ENCODE results near the gene TBC1D8B.
A peak's percentile ranks its signal among the peaks of the same experiment; 100 is the strongest.
"Not testable (repeated sequence)": the region's sequence is repeated elsewhere in the genome, so short reads cannot be mapped to it uniquely, and the experiment has no call there.

TBC1D8B gene

DNA sequence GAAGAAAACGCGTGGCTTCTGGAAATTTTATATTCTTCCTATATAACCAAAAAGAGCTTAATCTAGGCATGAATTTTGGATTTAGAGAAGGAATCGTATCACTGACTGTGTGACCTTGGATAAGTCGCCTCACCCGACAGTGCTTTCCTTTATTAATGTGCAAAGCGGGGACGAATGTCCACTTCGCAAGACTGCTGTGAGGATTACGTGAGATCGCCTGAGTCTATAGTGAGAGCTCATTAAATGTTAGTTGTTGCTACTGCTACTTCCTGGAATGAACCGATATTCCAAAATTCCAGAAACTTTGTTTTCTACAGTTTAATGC is 448 bp upstream of the TBC1D8B start:
- peak overlapping the region; percentile 75 for H3K4me3 ChIP-seq (ENCODE audit: low read depth, low read length)
- no peak for DNase-seq (ENCODE audit: low read depth)

DNA sequence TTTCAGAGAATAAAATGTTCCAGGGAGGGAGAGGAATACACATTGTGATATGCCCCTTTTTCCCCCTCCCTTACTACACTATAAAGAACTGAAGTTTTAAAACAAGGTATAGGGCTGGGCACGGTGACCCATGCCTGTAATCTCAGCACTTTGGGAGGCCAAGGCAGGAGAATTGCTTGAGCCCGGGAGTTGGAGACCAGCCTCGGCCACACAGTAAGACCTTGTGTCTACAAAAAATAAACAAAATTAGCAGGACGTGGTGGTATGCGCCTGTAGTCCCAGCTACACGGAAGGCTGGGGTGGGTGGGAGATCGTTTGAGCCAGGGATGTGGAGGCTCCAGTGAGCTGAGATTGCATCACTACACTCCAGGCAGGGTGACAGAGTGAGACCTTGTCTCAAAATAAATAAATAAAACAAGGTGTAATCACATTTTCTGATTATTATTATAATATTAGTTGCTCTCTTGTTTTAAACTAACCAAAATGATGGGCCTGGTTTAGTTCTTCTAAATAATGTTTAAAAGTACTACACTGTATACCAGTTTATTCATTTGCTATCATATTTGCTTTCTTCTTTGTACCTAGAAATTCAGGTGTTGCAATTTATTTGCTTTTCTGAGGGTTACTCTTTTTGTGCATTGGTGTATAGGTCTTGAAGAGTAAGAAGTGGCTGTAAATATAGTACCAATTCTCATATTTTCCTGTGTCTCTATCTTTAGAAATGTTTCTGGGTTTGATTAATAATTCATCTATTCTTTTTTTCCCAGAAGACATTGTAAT is 8.8 kb downstream of the TBC1D8B start:
- TF ChIP-seq, protein P1, sequence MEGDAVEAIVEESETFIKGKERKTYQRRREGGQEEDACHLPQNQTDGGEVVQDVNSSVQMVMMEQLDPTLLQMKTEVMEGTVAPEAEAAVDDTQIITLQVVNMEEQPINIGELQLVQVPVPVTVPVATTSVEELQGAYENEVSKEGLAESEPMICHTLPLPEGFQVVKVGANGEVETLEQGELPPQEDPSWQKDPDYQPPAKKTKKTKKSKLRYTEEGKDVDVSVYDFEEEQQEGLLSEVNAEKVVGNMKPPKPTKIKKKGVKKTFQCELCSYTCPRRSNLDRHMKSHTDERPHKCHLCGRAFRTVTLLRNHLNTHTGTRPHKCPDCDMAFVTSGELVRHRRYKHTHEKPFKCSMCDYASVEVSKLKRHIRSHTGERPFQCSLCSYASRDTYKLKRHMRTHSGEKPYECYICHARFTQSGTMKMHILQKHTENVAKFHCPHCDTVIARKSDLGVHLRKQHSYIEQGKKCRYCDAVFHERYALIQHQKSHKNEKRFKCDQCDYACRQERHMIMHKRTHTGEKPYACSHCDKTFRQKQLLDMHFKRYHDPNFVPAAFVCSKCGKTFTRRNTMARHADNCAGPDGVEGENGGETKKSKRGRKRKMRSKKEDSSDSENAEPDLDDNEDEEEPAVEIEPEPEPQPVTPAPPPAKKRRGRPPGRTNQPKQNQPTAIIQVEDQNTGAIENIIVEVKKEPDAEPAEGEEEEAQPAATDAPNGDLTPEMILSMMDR (conservative IDR thresholded peaks at IDR 0.05; ENCODE audit: low read depth, low read length), result no peak
- peak; percentile 4 for DNase-seq (ENCODE audit: low read depth)
- H3K4me3 ChIP-seq (ENCODE audit: low read depth, low read length), result no peak overlapping the region

More for the DNA sequence above, 448 bp upstream of the TBC1D8B start:
- TF ChIP-seq, protein P1 (conservative IDR thresholded peaks at IDR 0.05; ENCODE audit: low read depth, low read length), result no peak

DNA sequence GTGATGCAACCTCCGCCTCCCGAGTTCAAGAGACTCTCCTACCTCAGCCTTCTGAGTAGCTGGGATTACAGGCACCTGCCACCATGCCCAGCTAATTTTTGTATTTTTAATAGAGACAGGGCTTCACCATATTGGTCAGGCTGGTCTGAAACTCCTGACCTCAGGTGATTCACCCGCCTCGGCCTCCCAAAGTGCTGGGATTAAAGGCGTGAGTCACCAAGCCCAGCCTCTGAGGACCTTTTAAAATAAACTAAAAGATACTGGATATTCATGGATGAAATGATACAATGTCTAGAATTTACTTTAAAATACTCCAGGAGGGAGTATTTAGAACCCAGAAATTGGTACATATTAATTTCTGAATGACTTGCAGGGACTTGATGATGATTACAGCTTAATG is 10.5 kb downstream of the TBC1D8B start:
- H3K4me3 ChIP-seq (ENCODE audit: low read depth, low read length), result not testable (repeated sequence)
- DNase-seq (ENCODE audit: low read depth), result peak; percentile 4

DNA sequence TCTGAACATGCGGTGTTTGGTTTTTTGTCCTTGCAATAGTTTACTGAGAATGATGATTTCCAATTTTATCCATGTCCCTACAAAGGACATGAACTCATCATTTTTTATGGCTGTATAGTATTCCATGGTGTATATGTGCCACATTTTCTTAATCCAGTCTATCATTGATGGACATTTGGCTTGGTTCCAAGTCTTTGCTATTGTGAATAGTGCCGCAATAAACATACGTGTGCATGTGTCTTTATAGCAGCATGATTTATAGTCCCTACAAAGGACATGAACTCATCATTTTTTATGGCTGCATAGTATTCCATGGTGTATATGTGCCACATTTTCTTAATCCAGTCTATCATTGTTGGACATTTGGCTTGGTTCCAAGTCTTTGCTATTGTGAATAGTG is 11.6 kb downstream of the TBC1D8B start:
- DNase-seq (ENCODE audit: low read depth); H3K4me3 ChIP-seq (ENCODE audit: low read depth, low read length): not testable (repeated sequence)

DNA sequence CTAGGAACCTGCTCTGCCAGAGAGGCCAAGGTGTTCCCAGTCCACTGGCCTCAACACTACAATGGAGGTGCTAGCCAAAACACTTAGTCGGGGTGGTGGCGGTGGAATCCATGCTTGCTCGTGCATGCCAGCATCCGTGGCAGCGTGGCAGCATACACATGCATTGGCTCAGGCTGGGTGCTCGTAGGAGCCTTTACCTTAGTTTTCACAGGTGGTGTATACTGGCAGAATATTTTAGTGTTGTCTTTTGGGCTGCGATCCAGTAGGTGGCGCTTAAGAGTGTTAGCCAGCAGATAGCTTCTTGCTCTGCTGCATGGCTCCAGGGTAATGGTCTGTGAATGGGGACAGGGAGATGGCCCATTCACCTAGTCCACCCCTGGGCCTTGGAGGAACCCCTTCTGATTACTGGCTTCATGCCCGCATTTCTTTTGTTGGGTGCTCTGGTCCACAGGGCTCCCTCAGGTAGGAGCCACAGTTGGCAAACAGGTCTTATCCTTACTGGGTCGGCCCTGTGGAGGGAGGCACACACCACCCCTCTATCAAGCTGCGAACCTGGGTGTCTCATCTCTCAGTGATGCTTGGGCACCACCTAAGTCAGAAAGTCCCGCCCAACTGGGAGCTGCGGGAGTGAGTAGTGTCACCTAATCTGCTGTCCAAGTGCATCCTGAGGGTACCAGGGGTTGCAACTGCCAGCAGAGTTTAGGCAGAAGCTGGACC is 60.7 kb downstream of the TBC1D8B start:
- TF ChIP-seq, protein P1 (conservative IDR thresholded peaks at IDR 0.05; ENCODE audit: low read depth, low read length), result peak; percentile 61
- peak; percentile 23 for DNase-seq (ENCODE audit: low read depth)
- no peak overlapping the region for H3K4me3 ChIP-seq (ENCODE audit: low read depth, low read length)

DNA sequence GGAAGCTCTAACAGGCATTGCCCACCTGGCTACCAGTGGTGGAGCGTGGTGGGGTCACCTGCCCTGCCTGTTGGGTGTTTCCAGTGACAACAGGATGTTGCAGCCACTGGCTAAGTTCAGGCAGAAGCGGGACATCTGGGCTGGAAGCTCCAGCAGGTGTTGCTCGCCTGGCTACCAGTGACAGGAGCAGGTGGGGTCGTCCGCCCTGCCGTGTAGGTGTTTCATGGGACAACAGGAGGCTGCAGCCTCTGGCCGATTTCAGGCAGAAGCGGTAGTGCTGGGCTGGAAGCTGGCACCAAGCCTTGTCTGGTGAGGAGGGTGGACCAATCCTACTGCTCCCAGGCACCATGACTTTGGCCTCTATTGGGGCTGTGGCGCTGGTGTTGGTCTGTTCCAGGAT is 61.2 kb downstream of the TBC1D8B start:
- no peak for DNase-seq (ENCODE audit: low read depth)
- TF ChIP-seq, protein P1 (conservative IDR thresholded peaks at IDR 0.05; ENCODE audit: low read depth, low read length), result no peak
- H3K4me3 ChIP-seq (ENCODE audit: low read depth, low read length), result no peak overlapping the region

DNA sequence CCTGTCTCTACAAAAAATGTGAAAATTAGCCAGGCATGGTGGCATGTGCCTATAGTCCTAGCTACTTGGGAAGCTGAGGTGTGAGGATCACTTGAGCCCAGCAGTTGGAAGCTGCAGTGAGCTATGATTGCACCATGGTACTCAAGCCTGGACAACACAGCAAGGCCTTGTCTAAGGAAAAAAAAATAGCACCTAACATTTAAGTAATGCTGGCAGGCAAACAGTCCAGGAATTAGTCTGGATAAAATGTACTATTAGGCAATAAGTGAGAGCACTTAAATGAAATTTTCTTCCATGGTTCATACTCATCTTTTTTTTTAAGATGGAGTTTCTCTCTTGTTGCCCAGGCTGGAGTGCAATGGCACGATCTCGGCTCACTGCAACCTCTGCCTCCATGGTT is 70.3 kb downstream of the TBC1D8B start:
- not testable (repeated sequence) for DNase-seq (ENCODE audit: low read depth); H3K4me3 ChIP-seq (ENCODE audit: low read depth, low read length)

DNA sequence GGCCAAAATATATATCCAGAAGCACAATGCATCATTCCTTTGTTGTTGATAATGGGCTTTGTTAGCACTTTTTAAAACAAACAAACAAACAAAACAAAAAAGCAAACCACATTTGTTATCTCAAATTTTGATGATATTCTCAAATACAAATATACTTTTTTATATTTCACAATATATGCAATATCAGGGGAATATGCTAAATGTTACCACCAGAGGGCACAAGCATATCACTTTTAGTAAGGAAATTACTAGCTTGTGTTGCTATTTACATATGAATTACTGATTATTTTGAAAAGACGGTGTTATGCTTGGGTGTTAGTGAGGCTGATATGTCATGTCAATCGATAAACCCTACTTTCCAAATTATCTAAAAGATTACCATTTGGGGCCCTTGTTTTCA is 71.6 kb downstream of the TBC1D8B start:
- DNase-seq (ENCODE audit: low read depth), result peak; percentile 52
- H3K4me3 ChIP-seq (ENCODE audit: low read depth, low read length), result no peak overlapping the region
- TF ChIP-seq, protein P1 (conservative IDR thresholded peaks at IDR 0.05; ENCODE audit: low read depth, low read length), result peak; percentile 58

All from choroid plexus epithelial cell (primary cell).